Activated CD4-positive, CD25-positive, alpha-beta regulatory T cell treated with anti-CD3 and anti-CD28 coated beads, Interleukin-2, amount 50 U/mL, for 72 hours (primary cell): Measurements from ENCODE around the gene RASA3.

ENCODE experiments used
- DNase-seq: peaks from one replicate; pipeline ENCODE4 v3.0.0; 2021

RASA3 gene

GRCh38 chr13:113929628-113930615 lies 202.5 kb downstream of the RASA3 start:
- peak; percentile 20 for DNase-seq

- peak; percentile 23 for DNase-seq
These were observed 203.5 kb downstream of the RASA3 start for GRCh38 chr13:113928685-113929627.
